HepG2 (cell line): Measurements from ENCODE around the gene AP5B1. TPM values are rescaled to one million over a fixed set of nuclear protein-coding genes. Genes with fewer than 3 reads are reported as not detected.
"Not testable (repeated sequence)": the region's sequence is repeated elsewhere in the genome, so short reads cannot be mapped to it uniquely, and the experiment has no call there.

Experiments used
- ATAC-seq: fragments of 200-7000 bp; cut with Tn5 transposase; 3 replicates; pipeline ENCODE4 v1.9.1; 2020; ENCODE audit warnings: mild to moderate bottlenecking, moderate library complexity
- BruUV-seq: library from RNA; stranded (reverse); fragments of 400-500 nt; replicated peaks from 2 replicates; lab custom pipeline; 2021; lab: Mats Ljungman, UMichigan
- CTCF ChIA-PET: fragments of 300-600 bp; formaldehyde crosslinking; extraction: SDS; loops from one replicate; lab custom pipeline; 2021; ENCODE audit warnings: low total read pairs, inconsistent platforms, low intra/inter-chr PET ratio; lab: Yijun Ruan, JAX
- POLR2A ChIA-PET: fragments of 350-600 bp; sonication (Branson Sonifier 250); formaldehyde crosslinking; loops from one replicate; lab custom pipeline; 2020; ENCODE audit warnings: antibody characterized with exemption, inconsistent platforms; lab: Yijun Ruan, JAX
- DNase-seq: peaks from one replicate; pipeline ENCODE4 v3.0.0-alpha.2; 2015; ENCODE audit warnings: low spot score
- FAIRE-seq: peaks from 3 replicates; lab custom pipeline; 2011; peaks lifted over from hg19 to GRCh38; lab: Jason Lieb, UNC
- H2AFZ ChIP-seq: one replicate; pipeline ENCODE4 v1.6.1; 2011; ENCODE audit warnings: low read length, inconsistent platforms
- H3K27ac ChIP-seq: fragments of 300-600 bp; 3 replicates; pipeline ENCODE4 v1.8.0; 2011; ENCODE audit warnings: mixed run types, mild to moderate bottlenecking, mixed read lengths, low read length, inconsistent platforms; ENCODE audit not compliant: insufficient read depth; ENCODE audit errors: extremely low read length
- H3K27me3 ChIP-seq, 2 experiments: fragments of 200-600 bp in 1 of 2; 2 replicates in 1 of 2; 3 replicates in 1 of 2; pipeline versions ENCODE4 v1.6.0 to v1.8.0; 2011; ENCODE audit warnings: low read length in 2 of 2, mild to moderate bottlenecking in 2 of 2, moderate library complexity in 2 of 2, inconsistent platforms in 1 of 2; ENCODE audit not compliant: insufficient read depth in 2 of 2, control insufficient read depth in 1 of 2
- H3K36me3 ChIP-seq, 2 experiments: fragments of 200-600 bp in 1 of 2; replicated peaks in 1 of 2; 2 replicates in 1 of 2; 3 replicates in 1 of 2; pipeline versions ENCODE4 v1.5.1 to v1.8.0; 2011; ENCODE audit warnings: low read length in 2 of 2, inconsistent platforms in 1 of 2; ENCODE audit not compliant: insufficient read depth in 2 of 2, control insufficient read depth in 1 of 2
- H3K4me1 ChIP-seq: 2 replicates; pipeline ENCODE4 v1.5.1; 2012; ENCODE audit warnings: low read length, inconsistent platforms; ENCODE audit not compliant: insufficient read depth
- H3K4me2 ChIP-seq: 2 replicates; pipeline ENCODE4 v1.6.0; 2011; ENCODE audit warnings: low read depth, low read length, inconsistent platforms
- H3K4me3 ChIP-seq, 3 experiments: fragments of 200-600 bp in 1 of 3; sonication (generic), shearing (Covaris generic) in 1 of 3; replicated peaks in 1 of 3; 2 replicates each; pipeline ENCODE4 v1.5.1; 2011 to 2016; ENCODE audit warnings: low read length in 3 of 3, inconsistent platforms in 2 of 3, low read depth in 2 of 3, mild to moderate bottlenecking in 2 of 3, control low read depth in 1 of 3, mixed read lengths in 1 of 3; ENCODE audit not compliant: insufficient read depth in 1 of 3
- H3K79me2 ChIP-seq: one replicate; pipeline ENCODE4 v1.6.1; 2011; ENCODE audit warnings: low read length, inconsistent platforms; ENCODE audit not compliant: insufficient read depth
- H3K9ac ChIP-seq: 2 replicates; pipeline ENCODE4 v1.6.0; 2011; ENCODE audit warnings: mild to moderate bottlenecking, low read depth, low read length, inconsistent platforms; ENCODE audit not compliant: insufficient read depth
- H3K9me3 ChIP-seq: 2 replicates; pipeline ENCODE4 v1.5.1; 2012; ENCODE audit warnings: mild to moderate bottlenecking, low read length
- H4K20me1 ChIP-seq: 2 replicates; pipeline ENCODE4 v1.6.0; 2011; ENCODE audit warnings: inconsistent platforms, mild to moderate bottlenecking, low read length, moderate library complexity; ENCODE audit not compliant: insufficient read depth
- FOSL2 ChIP-seq: sonication (generic); formaldehyde crosslinking; IDR thresholded peaks from 2 replicates; pipeline ENCODE4 v1.4.0; 2020; ENCODE audit warnings: missing genetic modification reagents
- HOXA7 ChIP-seq: sonication (generic); formaldehyde crosslinking; IDR thresholded peaks from 2 replicates; pipeline ENCODE4 v1.8.1; 2022; ENCODE audit warnings: mild to moderate bottlenecking, missing genetic modification reagents, moderate library complexity
- KDM3A ChIP-seq: IDR thresholded peaks from 2 replicates; pipeline ENCODE4 v1.6.1; 2018; ENCODE audit warnings: low read depth, missing compliant biosample characterization
- KLF11 ChIP-seq: IDR thresholded peaks from 2 replicates; pipeline ENCODE4 v1.6.1; 2016; ENCODE audit warnings: missing compliant biosample characterization
- RARA ChIP-seq: IDR thresholded peaks from 2 replicates; pipeline ENCODE4 v1.6.1; 2016; ENCODE audit warnings: missing genetic modification reagents, missing compliant biosample characterization
- TEAD3 ChIP-seq: optimal IDR thresholded peaks from 2 replicates; pipeline ENCODE3; 2016; ENCODE audit warnings: borderline replicate concordance
- WGBS: methylation state at CpG from one replicate; pipeline ENCODE4 v1.1.6; 2017; ENCODE audit warnings: low lambda C conversion rate; 5-methylcytosine and 5-hydroxymethylcytosine counted together
- in situ Hi-C: cut with HindIII; loops from 2 replicates; pipeline ENCODE4 v1.10.0; 2017; ENCODE audit warnings: low pct_unique_long_range_greater_than_20kb; ENCODE audit not compliant: extremely low pct_ligation_motif_present
- intact Hi-C: fragments of 100-400 bp; cut with micrococcal nuclease; formaldehyde crosslinking; loops from one replicate; pipeline ENCODE4 v1.10.0; 2022; ENCODE audit not compliant: unreplicated experiment
- polyA plus RNA-seq, 8 experiments: library from polyadenylated mRNA; depleted of rRNA in 3 of 8; stranded (reverse) in 7 of 8; unstranded in 1 of 8; fragments of >200 nt; fragmentation: Illumina TruSeq in 4 of 8; extraction: Trizol in 4 of 8; gene quantifications; 2 replicates each; pipeline versions ENCODE4 v1.2.1 to v1.2.3, GENCODE V29; 2011 to 2016; ENCODE audit warnings: low read depth in 4 of 8, missing spikeins in 1 of 8, mixed read lengths in 1 of 8; ENCODE audit not compliant: insufficient read depth in 1 of 8
- total RNA-seq, 5 experiments: library from RNA; depleted of rRNA; stranded (reverse); fragments of >200 nt; fragmentation: Illumina TruSeq; extraction: Trizol; gene quantifications; 2 replicates each; pipeline ENCODE4 v1.2.3, GENCODE V29; 2016; ENCODE audit warnings: low read depth in 1 of 5
- TF ChIP-seq, protein P1 (sequence below): sonication (generic); formaldehyde crosslinking; IDR thresholded peaks from 2 replicates; pipeline ENCODE4 v1.5.0; 2020; ENCODE audit warnings: mild to moderate bottlenecking, missing genetic modification reagents
- TF ChIP-seq, protein P2 (sequence below): sonication (generic); formaldehyde crosslinking; IDR thresholded peaks from 2 replicates; pipeline ENCODE4 v1.4.0; 2020; ENCODE audit warnings: missing genetic modification reagents, borderline replicate concordance
- TF ChIP-seq, protein P3 (sequence below): sonication (generic); formaldehyde crosslinking; IDR thresholded peaks from 2 replicates; pipeline ENCODE4 v1.5.0; 2020; ENCODE audit warnings: missing genetic modification reagents
- TF ChIP-seq, protein P4 (sequence below): sonication (generic); formaldehyde crosslinking; IDR thresholded peaks from 2 replicates; pipeline ENCODE4; 2020; ENCODE audit warnings: missing genetic modification reagents, mild to moderate bottlenecking, borderline replicate concordance

AP5B1 gene
- total and polyA plus RNA-seq, 2 of the 13 experiments (the other 11 are each of a cell fraction or from before 2014, with no cell fraction given): 1.7 to 4.4 TPM

DNA sequence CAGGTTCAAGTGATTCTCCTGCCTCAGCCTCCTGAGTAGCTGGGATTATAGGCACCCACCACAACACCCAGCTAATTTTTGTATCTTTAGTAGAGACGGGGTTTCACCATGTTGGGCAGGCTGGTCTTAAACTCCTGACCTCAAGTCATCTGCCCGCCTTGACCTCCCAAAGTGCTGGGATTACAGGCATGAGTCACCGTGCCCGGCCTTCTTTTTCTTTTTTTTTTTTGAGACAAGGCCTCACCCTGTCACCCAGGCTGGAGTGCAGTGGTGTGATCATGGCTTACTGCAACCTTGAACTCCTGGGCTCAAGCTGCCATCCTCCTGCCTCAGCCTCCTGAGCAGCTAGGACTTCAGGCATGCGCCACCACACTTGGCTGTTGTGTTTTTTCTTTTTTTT is 13.0 kb downstream of the AP5B1 start:
- ATAC-seq, H3K79me2 ChIP-seq, DNase-seq, POLR2A ChIA-PET, in situ Hi-C loops, FAIRE-seq, H3K36me3 ChIP-seq, BruUV-seq, H3K4me2 ChIP-seq, CTCF ChIA-PET, H3K27ac ChIP-seq, H2AFZ ChIP-seq, intact Hi-C loops, H4K20me1 ChIP-seq, H3K27me3 ChIP-seq, H3K9ac ChIP-seq, H3K9me3 ChIP-seq, H3K4me3 ChIP-seq: not testable (repeated sequence)
- TF ChIP-seq, protein P1, sequence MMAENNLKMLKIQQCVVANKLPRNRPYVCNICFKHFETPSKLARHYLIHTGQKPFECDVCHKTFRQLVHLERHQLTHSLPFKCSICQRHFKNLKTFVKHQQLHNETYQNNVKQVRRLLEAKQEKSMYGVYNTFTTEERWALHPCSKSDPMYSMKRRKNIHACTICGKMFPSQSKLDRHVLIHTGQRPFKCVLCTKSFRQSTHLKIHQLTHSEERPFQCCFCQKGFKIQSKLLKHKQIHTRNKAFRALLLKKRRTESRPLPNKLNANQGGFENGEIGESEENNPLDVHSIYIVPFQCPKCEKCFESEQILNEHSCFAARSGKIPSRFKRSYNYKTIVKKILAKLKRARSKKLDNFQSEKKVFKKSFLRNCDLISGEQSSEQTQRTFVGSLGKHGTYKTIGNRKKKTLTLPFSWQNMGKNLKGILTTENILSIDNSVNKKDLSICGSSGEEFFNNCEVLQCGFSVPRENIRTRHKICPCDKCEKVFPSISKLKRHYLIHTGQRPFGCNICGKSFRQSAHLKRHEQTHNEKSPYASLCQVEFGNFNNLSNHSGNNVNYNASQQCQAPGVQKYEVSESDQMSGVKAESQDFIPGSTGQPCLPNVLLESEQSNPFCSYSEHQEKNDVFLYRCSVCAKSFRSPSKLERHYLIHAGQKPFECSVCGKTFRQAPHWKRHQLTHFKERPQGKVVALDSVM (CRISPR knock-in tag): peak; percentile 26; the same call in 1 of the 2 replicates
- peak; percentile 60 for TF ChIP-seq FOSL2 (CRISPR knock-in tag)
- 0 out of 2 replicates have a peak, but pooled peaks have one; percentile 20 for TF ChIP-seq RARA (CRISPR knock-in tag)
- 18% methylated on average over 5 of the region's 5 CpGs for WGBS
- H3K4me1 ChIP-seq: peaks cover 40% of the 10 kb centered on the region

DNA sequence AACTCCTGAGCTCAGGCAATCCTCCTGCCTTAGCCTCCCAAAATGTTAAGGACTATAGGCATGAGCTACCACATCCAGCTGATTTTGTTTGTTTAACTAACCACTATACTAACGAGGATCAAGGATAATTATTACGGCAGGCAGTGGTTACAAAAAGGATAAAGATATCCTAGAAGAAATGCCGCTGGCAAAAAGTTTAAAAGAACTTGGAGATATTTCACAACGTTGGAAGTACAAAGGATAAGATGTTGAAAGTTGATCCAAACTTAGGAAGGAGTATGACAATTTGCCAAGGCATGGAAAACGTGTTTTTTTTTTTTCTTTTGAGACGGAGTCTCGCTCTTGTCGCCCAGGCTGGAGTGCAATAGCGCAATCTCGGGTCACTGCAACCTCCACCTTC is 13.4 kb downstream of the AP5B1 start:
- no peak overlapping the region for H3K4me2 ChIP-seq
- no peak overlapping the region for H3K27ac ChIP-seq
- intact Hi-C loops (no loop called here), in situ Hi-C loops (no loop called here)
- no peaks in the 10 kb centered on the region for H3K9me3 ChIP-seq
- no peak overlapping the region for H3K9ac ChIP-seq
- H3K4me1 ChIP-seq: peaks cover 40% of the 10 kb centered on the region
- no peak overlapping the region for H2AFZ ChIP-seq
- no peaks in the 10 kb centered on the region for H3K36me3 ChIP-seq
- no TSS peak for BruUV-seq
- no peaks in the 10 kb centered on the region for H3K79me2 ChIP-seq
- H4K20me1 ChIP-seq: no peaks in the 10 kb centered on the region
- POLR2A ChIA-PET: no interaction called here
- H3K27me3 ChIP-seq: no peaks in the 10 kb centered on the region
- ATAC-seq (no peak), FAIRE-seq (no peak), DNase-seq (no peak)
- H3K4me3 ChIP-seq: no peak overlapping the region
- WGBS: 19% methylated on average over 10 of the region's 10 CpGs
- CTCF ChIA-PET: no interaction called here
- TF ChIP-seq, protein P2, sequence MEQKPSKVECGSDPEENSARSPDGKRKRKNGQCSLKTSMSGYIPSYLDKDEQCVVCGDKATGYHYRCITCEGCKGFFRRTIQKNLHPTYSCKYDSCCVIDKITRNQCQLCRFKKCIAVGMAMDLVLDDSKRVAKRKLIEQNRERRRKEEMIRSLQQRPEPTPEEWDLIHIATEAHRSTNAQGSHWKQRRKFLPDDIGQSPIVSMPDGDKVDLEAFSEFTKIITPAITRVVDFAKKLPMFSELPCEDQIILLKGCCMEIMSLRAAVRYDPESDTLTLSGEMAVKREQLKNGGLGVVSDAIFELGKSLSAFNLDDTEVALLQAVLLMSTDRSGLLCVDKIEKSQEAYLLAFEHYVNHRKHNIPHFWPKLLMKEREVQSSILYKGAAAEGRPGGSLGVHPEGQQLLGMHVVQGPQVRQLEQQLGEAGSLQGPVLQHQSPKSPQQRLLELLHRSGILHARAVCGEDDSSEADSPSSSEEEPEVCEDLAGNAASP (CRISPR knock-in tag): no peak
- TF ChIP-seq KLF11 (no peak), KDM3A (no peak), TEAD3 (CRISPR knock-in tag) (no peak), HOXA7 (CRISPR knock-in tag) (no peak)
- TF ChIP-seq, protein P3, sequence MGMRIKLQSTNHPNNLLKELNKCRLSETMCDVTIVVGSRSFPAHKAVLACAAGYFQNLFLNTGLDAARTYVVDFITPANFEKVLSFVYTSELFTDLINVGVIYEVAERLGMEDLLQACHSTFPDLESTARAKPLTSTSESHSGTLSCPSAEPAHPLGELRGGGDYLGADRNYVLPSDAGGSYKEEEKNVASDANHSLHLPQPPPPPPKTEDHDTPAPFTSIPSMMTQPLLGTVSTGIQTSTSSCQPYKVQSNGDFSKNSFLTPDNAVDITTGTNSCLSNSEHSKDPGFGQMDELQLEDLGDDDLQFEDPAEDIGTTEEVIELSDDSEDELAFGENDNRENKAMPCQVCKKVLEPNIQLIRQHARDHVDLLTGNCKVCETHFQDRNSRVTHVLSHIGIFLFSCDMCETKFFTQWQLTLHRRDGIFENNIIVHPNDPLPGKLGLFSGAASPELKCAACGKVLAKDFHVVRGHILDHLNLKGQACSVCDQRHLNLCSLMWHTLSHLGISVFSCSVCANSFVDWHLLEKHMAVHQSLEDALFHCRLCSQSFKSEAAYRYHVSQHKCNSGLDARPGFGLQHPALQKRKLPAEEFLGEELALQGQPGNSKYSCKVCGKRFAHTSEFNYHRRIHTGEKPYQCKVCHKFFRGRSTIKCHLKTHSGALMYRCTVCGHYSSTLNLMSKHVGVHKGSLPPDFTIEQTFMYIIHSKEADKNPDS: no peak
- TF ChIP-seq, protein P4, sequence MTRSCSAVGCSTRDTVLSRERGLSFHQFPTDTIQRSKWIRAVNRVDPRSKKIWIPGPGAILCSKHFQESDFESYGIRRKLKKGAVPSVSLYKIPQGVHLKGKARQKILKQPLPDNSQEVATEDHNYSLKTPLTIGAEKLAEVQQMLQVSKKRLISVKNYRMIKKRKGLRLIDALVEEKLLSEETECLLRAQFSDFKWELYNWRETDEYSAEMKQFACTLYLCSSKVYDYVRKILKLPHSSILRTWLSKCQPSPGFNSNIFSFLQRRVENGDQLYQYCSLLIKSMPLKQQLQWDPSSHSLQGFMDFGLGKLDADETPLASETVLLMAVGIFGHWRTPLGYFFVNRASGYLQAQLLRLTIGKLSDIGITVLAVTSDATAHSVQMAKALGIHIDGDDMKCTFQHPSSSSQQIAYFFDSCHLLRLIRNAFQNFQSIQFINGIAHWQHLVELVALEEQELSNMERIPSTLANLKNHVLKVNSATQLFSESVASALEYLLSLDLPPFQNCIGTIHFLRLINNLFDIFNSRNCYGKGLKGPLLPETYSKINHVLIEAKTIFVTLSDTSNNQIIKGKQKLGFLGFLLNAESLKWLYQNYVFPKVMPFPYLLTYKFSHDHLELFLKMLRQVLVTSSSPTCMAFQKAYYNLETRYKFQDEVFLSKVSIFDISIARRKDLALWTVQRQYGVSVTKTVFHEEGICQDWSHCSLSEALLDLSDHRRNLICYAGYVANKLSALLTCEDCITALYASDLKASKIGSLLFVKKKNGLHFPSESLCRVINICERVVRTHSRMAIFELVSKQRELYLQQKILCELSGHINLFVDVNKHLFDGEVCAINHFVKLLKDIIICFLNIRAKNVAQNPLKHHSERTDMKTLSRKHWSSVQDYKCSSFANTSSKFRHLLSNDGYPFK (CRISPR knock-in tag): no peak
